CD14-positive monocyte (primary cell): ENCODE measurements around the gene CCDC174. TPM values are rescaled to one million over a fixed set of nuclear protein-coding genes. Genes with fewer than 3 reads are reported as not detected.
"Not testable (repeated sequence)": the region's sequence is repeated elsewhere in the genome, so short reads cannot be mapped to it uniquely, and the experiment has no call there.

Experiments
- DNase-seq, 3 donors: peaks; one replicate each; pipeline ENCODE4 v3.0.0-alpha.2; 2011 to 2022
- H2AFZ ChIP-seq: 2 replicates; pipeline ENCODE4 v1.6.0; 2012; ENCODE audit warnings: mild to moderate bottlenecking, low read depth, low read length, inconsistent platforms; ENCODE audit not compliant: insufficient read depth, poor library complexity, severe bottlenecking
- H3K27ac ChIP-seq, 2 donors: 1 replicate in 1 of 2; 2 replicates in 1 of 2; pipeline ENCODE4 v1.5.1; 2012 to 2013; ENCODE audit warnings: low read length in 2 of 2, control low read depth in 1 of 2, inconsistent platforms in 1 of 2, low read depth in 1 of 2, mild to moderate bottlenecking in 1 of 2
- H3K27me3 ChIP-seq, 2 donors: one replicate each; pipeline versions ENCODE4 v1.6.0 to v1.6.1; 2011 to 2013; ENCODE audit warnings: low read length in 2 of 2; ENCODE audit not compliant: control insufficient read depth in 2 of 2, insufficient read depth in 2 of 2
- H3K36me3 ChIP-seq, 2 donors: replicated peaks in 1 of 2; 1 replicate in 1 of 2; 2 replicates in 1 of 2; pipeline versions ENCODE4 v1.5.1 to v1.6.1; 2012 to 2013; ENCODE audit warnings: low read length in 2 of 2, control low read depth in 1 of 2, inconsistent platforms in 1 of 2, mild to moderate bottlenecking in 1 of 2; ENCODE audit not compliant: insufficient read depth in 2 of 2, control insufficient read depth in 1 of 2
- H3K4me1 ChIP-seq, 2 donors: 1 replicate in 1 of 2; 2 replicates in 1 of 2; pipeline versions ENCODE4 v1.5.1 to v1.6.1; 2012 to 2013; ENCODE audit warnings: low read length in 2 of 2, control low read depth in 1 of 2, inconsistent platforms in 1 of 2, mild to moderate bottlenecking in 1 of 2, moderate library complexity in 1 of 2; ENCODE audit not compliant: insufficient read depth in 2 of 2, control insufficient read depth in 1 of 2
- H3K4me2 ChIP-seq: replicated peaks from 2 replicates; pipeline ENCODE3; 2012; ENCODE audit warnings: low read length, moderate library complexity, mild to moderate bottlenecking; ENCODE audit not compliant: poor library complexity, severe bottlenecking; ENCODE audit errors: extremely low read depth
- H3K4me3 ChIP-seq, 3 experiments: fragments of 200-600 bp in 1 of 3; sonication (generic) in 1 of 3; replicated peaks in 1 of 3; 1 replicate in 2 of 3; 2 replicates in 1 of 3; pipeline ENCODE4 v1.5.1; 2011 to 2013; ENCODE audit warnings: low read length in 3 of 3, mild to moderate bottlenecking in 3 of 3, control low read depth in 2 of 3, low read depth in 2 of 3, inconsistent platforms in 1 of 3, moderate library complexity in 1 of 3
- H3K79me2 ChIP-seq: 2 replicates; pipeline ENCODE4 v1.6.0; 2012; ENCODE audit warnings: mild to moderate bottlenecking, control low read depth, inconsistent platforms, low read length, moderate library complexity; ENCODE audit not compliant: insufficient read depth
- H3K9ac ChIP-seq: 2 replicates; pipeline ENCODE4 v1.6.0; 2017; ENCODE audit warnings: low read length, mild to moderate bottlenecking; ENCODE audit not compliant: insufficient read depth, poor library complexity, severe bottlenecking
- H3K9me3 ChIP-seq, 2 donors: replicated peaks in 1 of 2; 1 replicate in 1 of 2; 2 replicates in 1 of 2; pipeline versions ENCODE4 v1.5.1 to v1.6.1; 2012 to 2013; ENCODE audit warnings: low read length in 2 of 2, control low read depth in 1 of 2; ENCODE audit not compliant: control insufficient read depth in 1 of 2, insufficient read depth in 1 of 2
- H4K20me1 ChIP-seq: 2 replicates; pipeline ENCODE4 v1.6.0; 2012; ENCODE audit warnings: mild to moderate bottlenecking, low read length, control low read depth, moderate library complexity; ENCODE audit not compliant: insufficient read depth
- H3K27ac Mint-ChIP-seq, 7 donors: one replicate each; pipeline ENCODE4 v1.8.0; 2020; ENCODE audit warnings: mild to moderate bottlenecking in 7 of 7, mixed read lengths in 7 of 7, moderate library complexity in 6 of 7, inconsistent platforms in 2 of 7
- H3K27me3 Mint-ChIP-seq, 3 donors: one replicate each; pipeline ENCODE4 v1.8.0; 2021 to 2022; ENCODE audit warnings: low read depth in 3 of 3, mild to moderate bottlenecking in 3 of 3, mixed read lengths in 3 of 3, moderate library complexity in 3 of 3, inconsistent platforms in 1 of 3
- H3K36me3 Mint-ChIP-seq, 2 donors: one replicate each; pipeline ENCODE4 v1.8.0; 2020; ENCODE audit warnings: mixed read lengths in 2 of 2, inconsistent platforms in 1 of 2, mild to moderate bottlenecking in 1 of 2
- H3K4me1 Mint-ChIP-seq: one replicate; pipeline ENCODE4 v1.8.0; 2020; ENCODE audit warnings: mild to moderate bottlenecking, mixed read lengths
- H3K4me3 Mint-ChIP-seq, 2 donors: one replicate each; pipeline ENCODE4 v1.8.0; 2020; ENCODE audit warnings: mild to moderate bottlenecking in 2 of 2, mixed read lengths in 2 of 2, moderate library complexity in 1 of 2
- H3K9me3 Mint-ChIP-seq, 7 donors: one replicate each; pipeline ENCODE4 v1.8.0; 2020 to 2022; ENCODE audit warnings: mixed read lengths in 7 of 7, mild to moderate bottlenecking in 6 of 7, moderate library complexity in 6 of 7, inconsistent platforms in 2 of 7
- WGBS: methylation state at CpG from one replicate; pipeline ENCODE4 v1.1.5; 2013; ENCODE audit warnings: missing lambda C conversion rate; ENCODE audit not compliant: insufficient coverage; 5-methylcytosine and 5-hydroxymethylcytosine counted together
- intact Hi-C, 2 donors: fragments of 100-400 bp; cut with micrococcal nuclease; formaldehyde crosslinking; loops; one replicate each; pipeline versions ENCODE4 v1.15.0 to v1.15.1; 2023
- polyA plus RNA-seq, 3 donors: library from polyadenylated mRNA; depleted of rRNA in 1 of 3; unstranded in 2 of 3; stranded (reverse) in 1 of 3; fragments of 300-500 nt in 2 of 3; fragments of >200 nt in 1 of 3; fragmentation: Illumina TruSeq in 2 of 3; gene quantifications; 1 replicate in 2 of 3; 2 replicates in 1 of 3; pipeline ENCODE4 v1.2.3, GENCODE V29; 2012 to 2021
- TF ChIP-seq, protein P1 (sequence below): fragments of 200-600 bp; IDR thresholded peaks from one replicate; pipeline ENCODE4 v1.8.0; 2022; ENCODE audit warnings: antibody characterized with exemption, mild to moderate bottlenecking

Gene CCDC174
- polyA plus RNA-seq, 3 donors, result 6.2 to 7.9 (median 7.4) TPM

DNA sequence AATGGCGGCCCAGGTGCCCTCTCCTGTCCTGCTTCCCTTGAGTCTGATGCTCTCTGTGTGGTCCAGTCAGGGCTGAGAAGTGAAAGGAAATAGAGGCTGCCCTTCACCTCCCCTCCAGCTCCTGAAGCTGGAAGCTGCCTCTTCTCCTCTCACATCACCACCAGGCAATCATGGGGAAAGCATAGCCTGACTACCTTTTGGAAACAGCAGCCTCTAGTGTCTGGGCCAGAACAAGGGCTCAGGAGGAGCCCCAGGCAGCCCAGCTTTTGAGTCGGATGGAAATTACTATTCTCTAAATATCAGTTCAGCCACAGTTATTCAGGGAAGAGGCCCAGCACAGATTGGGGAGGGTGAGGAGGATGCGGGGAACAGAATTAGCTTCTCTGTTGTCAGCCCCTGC, 43.3 kb upstream of the CCDC174 start:
- H3K27ac ChIP-seq, result no peak overlapping the region
- H3K4me1 ChIP-seq, result no peaks in the 10 kb centered on the region
- H3K9me3 Mint-ChIP-seq, result peaks cover 4 to 12% (median 7%) of the 10 kb centered on the region in 7 donors
- H3K4me2 ChIP-seq, result no peak overlapping the region
- no peaks in the 10 kb centered on the region for H3K36me3 ChIP-seq
- H4K20me1 ChIP-seq, result no peaks in the 10 kb centered on the region
- peaks cover 4% of the 10 kb centered on the region for H3K4me1 Mint-ChIP-seq
- H3K9ac ChIP-seq, result no peak overlapping the region
- no peak for DNase-seq
- H3K27ac Mint-ChIP-seq, result no peak overlapping the region
- peaks cover 0 to 2% of the 10 kb centered on the region in 2 donors for H3K36me3 Mint-ChIP-seq
- H3K4me3 Mint-ChIP-seq, result no peak overlapping the region
- H2AFZ ChIP-seq, result no peak overlapping the region
- H3K4me3 ChIP-seq, result no peak overlapping the region
- peaks cover 5 to 8% of the 10 kb centered on the region in 2 donors for H3K9me3 ChIP-seq
- H3K79me2 ChIP-seq, result no peaks in the 10 kb centered on the region
- no CpG with 5 or more reads among the region's 3 CpGs for WGBS
- peaks cover 23 to 54% (median 31%) of the 10 kb centered on the region in 3 donors for H3K27me3 Mint-ChIP-seq
- intact Hi-C loops, result no loop called here
- TF ChIP-seq, protein P1, sequence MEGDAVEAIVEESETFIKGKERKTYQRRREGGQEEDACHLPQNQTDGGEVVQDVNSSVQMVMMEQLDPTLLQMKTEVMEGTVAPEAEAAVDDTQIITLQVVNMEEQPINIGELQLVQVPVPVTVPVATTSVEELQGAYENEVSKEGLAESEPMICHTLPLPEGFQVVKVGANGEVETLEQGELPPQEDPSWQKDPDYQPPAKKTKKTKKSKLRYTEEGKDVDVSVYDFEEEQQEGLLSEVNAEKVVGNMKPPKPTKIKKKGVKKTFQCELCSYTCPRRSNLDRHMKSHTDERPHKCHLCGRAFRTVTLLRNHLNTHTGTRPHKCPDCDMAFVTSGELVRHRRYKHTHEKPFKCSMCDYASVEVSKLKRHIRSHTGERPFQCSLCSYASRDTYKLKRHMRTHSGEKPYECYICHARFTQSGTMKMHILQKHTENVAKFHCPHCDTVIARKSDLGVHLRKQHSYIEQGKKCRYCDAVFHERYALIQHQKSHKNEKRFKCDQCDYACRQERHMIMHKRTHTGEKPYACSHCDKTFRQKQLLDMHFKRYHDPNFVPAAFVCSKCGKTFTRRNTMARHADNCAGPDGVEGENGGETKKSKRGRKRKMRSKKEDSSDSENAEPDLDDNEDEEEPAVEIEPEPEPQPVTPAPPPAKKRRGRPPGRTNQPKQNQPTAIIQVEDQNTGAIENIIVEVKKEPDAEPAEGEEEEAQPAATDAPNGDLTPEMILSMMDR, result no peak
- H3K27me3 ChIP-seq, result peaks cover 21 to 37% of the 10 kb centered on the region in 2 donors

DNA sequence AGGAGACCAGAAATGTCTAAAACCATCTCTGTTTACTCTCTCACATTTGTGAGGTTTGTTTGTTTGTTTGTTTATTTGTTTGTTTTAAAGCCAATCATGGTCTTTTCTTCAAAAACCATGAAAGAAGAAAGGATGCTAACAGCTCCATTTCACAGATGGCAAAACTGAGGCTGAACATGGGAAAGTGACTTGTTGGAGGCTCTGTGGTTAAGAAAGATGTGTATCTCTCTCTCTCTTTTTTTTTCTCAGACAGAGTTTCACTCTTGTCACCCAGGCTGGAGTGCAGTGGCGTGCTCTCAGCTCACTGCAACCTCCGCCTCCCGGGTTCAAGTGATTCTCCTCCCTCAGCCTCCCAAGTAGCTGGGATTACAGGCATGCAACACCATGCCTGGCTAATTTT, 42.5 kb upstream of the CCDC174 start:
- H3K4me1 ChIP-seq, H3K4me2 ChIP-seq, H3K27ac Mint-ChIP-seq, H3K79me2 ChIP-seq, H3K36me3 ChIP-seq, H4K20me1 ChIP-seq, H3K9me3 ChIP-seq, DNase-seq, H3K9me3 Mint-ChIP-seq, H3K36me3 Mint-ChIP-seq, H3K4me3 ChIP-seq, H3K4me1 Mint-ChIP-seq, H3K4me3 Mint-ChIP-seq, H3K27ac ChIP-seq, intact Hi-C loops, H2AFZ ChIP-seq, H3K9ac ChIP-seq: not testable (repeated sequence)
- H3K27me3 ChIP-seq, result peaks cover 14 to 29% of the 10 kb centered on the region in 2 donors
- WGBS, result 80% methylated on average over 2 of the region's 3 CpGs
- peaks cover 20 to 50% (median 24%) of the 10 kb centered on the region in 3 donors for H3K27me3 Mint-ChIP-seq
